HepG2 (cell line): Measurements from ENCODE around the gene PARVB. TPM values are rescaled to one million over a fixed set of nuclear protein-coding genes. Genes with fewer than 3 reads are reported as not detected.

Experiments
- ATAC-seq: fragments of 200-7000 bp; cut with Tn5 transposase; 3 replicates; pipeline ENCODE4 v1.9.1; 2020; ENCODE audit warnings: mild to moderate bottlenecking, moderate library complexity
- BruUV-seq: library from RNA; stranded (reverse); fragments of 400-500 nt; replicated peaks from 2 replicates; lab custom pipeline; 2021; lab: Mats Ljungman, UMichigan
- CTCF ChIA-PET: fragments of 300-600 bp; formaldehyde crosslinking; extraction: SDS; loops from one replicate; lab custom pipeline; 2021; ENCODE audit warnings: low total read pairs, inconsistent platforms, low intra/inter-chr PET ratio; lab: Yijun Ruan, JAX
- POLR2A ChIA-PET: fragments of 350-600 bp; sonication (Branson Sonifier 250); formaldehyde crosslinking; loops from one replicate; lab custom pipeline; 2020; ENCODE audit warnings: antibody characterized with exemption, inconsistent platforms; lab: Yijun Ruan, JAX
- DNase-seq: peaks from one replicate; pipeline ENCODE4 v3.0.0-alpha.2; 2015; ENCODE audit warnings: low spot score
- FAIRE-seq: peaks from 3 replicates; lab custom pipeline; 2011; peaks lifted over from hg19 to GRCh38; lab: Jason Lieb, UNC
- H2AFZ ChIP-seq: one replicate; pipeline ENCODE4 v1.6.1; 2011; ENCODE audit warnings: low read length, inconsistent platforms
- H3K27ac ChIP-seq: fragments of 300-600 bp; 3 replicates; pipeline ENCODE4 v1.8.0; 2011; ENCODE audit warnings: mixed run types, mild to moderate bottlenecking, mixed read lengths, low read length, inconsistent platforms; ENCODE audit not compliant: insufficient read depth; ENCODE audit errors: extremely low read length
- H3K27me3 ChIP-seq, 2 experiments: fragments of 200-600 bp in 1 of 2; 2 replicates in 1 of 2; 3 replicates in 1 of 2; pipeline versions ENCODE4 v1.6.0 to v1.8.0; 2011; ENCODE audit warnings: low read length in 2 of 2, mild to moderate bottlenecking in 2 of 2, moderate library complexity in 2 of 2, inconsistent platforms in 1 of 2; ENCODE audit not compliant: insufficient read depth in 2 of 2, control insufficient read depth in 1 of 2
- H3K36me3 ChIP-seq, 2 experiments: fragments of 200-600 bp in 1 of 2; replicated peaks in 1 of 2; 2 replicates in 1 of 2; 3 replicates in 1 of 2; pipeline versions ENCODE4 v1.5.1 to v1.8.0; 2011; ENCODE audit warnings: low read length in 2 of 2, inconsistent platforms in 1 of 2; ENCODE audit not compliant: insufficient read depth in 2 of 2, control insufficient read depth in 1 of 2
- H3K4me1 ChIP-seq: 2 replicates; pipeline ENCODE4 v1.5.1; 2012; ENCODE audit warnings: low read length, inconsistent platforms; ENCODE audit not compliant: insufficient read depth
- H3K4me2 ChIP-seq: 2 replicates; pipeline ENCODE4 v1.6.0; 2011; ENCODE audit warnings: low read depth, low read length, inconsistent platforms
- H3K4me3 ChIP-seq, 3 experiments: fragments of 200-600 bp in 1 of 3; sonication (generic), shearing (Covaris generic) in 1 of 3; replicated peaks in 1 of 3; 2 replicates each; pipeline ENCODE4 v1.5.1; 2011 to 2016; ENCODE audit warnings: low read length in 3 of 3, inconsistent platforms in 2 of 3, low read depth in 2 of 3, mild to moderate bottlenecking in 2 of 3, control low read depth in 1 of 3, mixed read lengths in 1 of 3; ENCODE audit not compliant: insufficient read depth in 1 of 3
- H3K79me2 ChIP-seq: one replicate; pipeline ENCODE4 v1.6.1; 2011; ENCODE audit warnings: low read length, inconsistent platforms; ENCODE audit not compliant: insufficient read depth
- H3K9ac ChIP-seq: 2 replicates; pipeline ENCODE4 v1.6.0; 2011; ENCODE audit warnings: mild to moderate bottlenecking, low read depth, low read length, inconsistent platforms; ENCODE audit not compliant: insufficient read depth
- H3K9me3 ChIP-seq: 2 replicates; pipeline ENCODE4 v1.5.1; 2012; ENCODE audit warnings: mild to moderate bottlenecking, low read length
- H4K20me1 ChIP-seq: 2 replicates; pipeline ENCODE4 v1.6.0; 2011; ENCODE audit warnings: inconsistent platforms, mild to moderate bottlenecking, low read length, moderate library complexity; ENCODE audit not compliant: insufficient read depth
- KDM1A ChIP-seq: IDR thresholded peaks from 2 replicates; pipeline ENCODE4 v1.6.1; 2016; ENCODE audit warnings: missing compliant biosample characterization
- KDM5B ChIP-seq: sonication (generic); formaldehyde crosslinking; IDR thresholded peaks from 2 replicates; pipeline ENCODE4 v1.4.0; 2020; ENCODE audit warnings: missing genetic modification reagents, mild to moderate bottlenecking, borderline replicate concordance
- NONO ChIP-seq, 2 experiments: fragments of 450-650 bp in 1 of 2; sonication (generic) in 1 of 2; formaldehyde crosslinking in 1 of 2; IDR thresholded peaks in 1 of 2; conservative IDR thresholded peaks in 1 of 2; 2 replicates each; pipeline versions ENCODE4 v1.6.1 to v1.8.0; 2017 to 2022; ENCODE audit warnings: mild to moderate bottlenecking in 1 of 2, missing genetic modification reagents in 1 of 2, moderate library complexity in 1 of 2
- NR2F1 ChIP-seq, 2 experiments: fragments of 450-650 bp in 1 of 2; formaldehyde crosslinking in 1 of 2; IDR thresholded peaks; 2 replicates each; pipeline versions ENCODE4 v1.5.0 to v1.6.1; 2016 to 2020; ENCODE audit warnings: mild to moderate bottlenecking in 1 of 2, missing compliant biosample characterization in 1 of 2, missing genetic modification reagents in 1 of 2, moderate library complexity in 1 of 2
- TP53 ChIP-seq: sonication (generic); formaldehyde crosslinking; conservative IDR thresholded peaks from 2 replicates; pipeline ENCODE4 v1.4.0; 2020; ENCODE audit warnings: missing genetic modification reagents
- ZNF263 ChIP-seq: sonication (generic); formaldehyde crosslinking; IDR thresholded peaks from 2 replicates; pipeline ENCODE4 v1.4.0; 2020; ENCODE audit warnings: missing genetic modification reagents
- ZNF780A ChIP-seq: sonication (generic); formaldehyde crosslinking; IDR thresholded peaks from 2 replicates; pipeline ENCODE4 v1.8.0; 2022; ENCODE audit warnings: mild to moderate bottlenecking, missing genetic modification reagents, moderate library complexity
- WGBS: methylation state at CpG from one replicate; pipeline ENCODE4 v1.1.6; 2017; ENCODE audit warnings: low lambda C conversion rate; 5-methylcytosine and 5-hydroxymethylcytosine counted together
- in situ Hi-C: cut with HindIII; loops from 2 replicates; pipeline ENCODE4 v1.10.0; 2017; ENCODE audit warnings: low pct_unique_long_range_greater_than_20kb; ENCODE audit not compliant: extremely low pct_ligation_motif_present
- intact Hi-C: fragments of 100-400 bp; cut with micrococcal nuclease; formaldehyde crosslinking; loops from one replicate; pipeline ENCODE4 v1.10.0; 2022; ENCODE audit not compliant: unreplicated experiment
- polyA plus RNA-seq, 8 experiments: library from polyadenylated mRNA; depleted of rRNA in 3 of 8; stranded (reverse) in 7 of 8; unstranded in 1 of 8; fragments of >200 nt; fragmentation: Illumina TruSeq in 4 of 8; extraction: Trizol in 4 of 8; gene quantifications; 2 replicates each; pipeline versions ENCODE4 v1.2.1 to v1.2.3, GENCODE V29; 2011 to 2016; ENCODE audit warnings: low read depth in 4 of 8, missing spikeins in 1 of 8, mixed read lengths in 1 of 8; ENCODE audit not compliant: insufficient read depth in 1 of 8
- total RNA-seq, 5 experiments: library from RNA; depleted of rRNA; stranded (reverse); fragments of >200 nt; fragmentation: Illumina TruSeq; extraction: Trizol; gene quantifications; 2 replicates each; pipeline ENCODE4 v1.2.3, GENCODE V29; 2016; ENCODE audit warnings: low read depth in 1 of 5
- TF ChIP-seq, protein P1 (sequence below): sonication (generic); formaldehyde crosslinking; IDR thresholded peaks from 2 replicates; pipeline ENCODE4 v1.4.0; 2020; ENCODE audit warnings: missing genetic modification reagents, borderline replicate concordance

Gene PARVB
- total and polyA plus RNA-seq, 2 of the 13 experiments (the other 11 are each of a cell fraction or from before 2014, with no cell fraction given), result 0.11 to 0.15 TPM

DNA sequence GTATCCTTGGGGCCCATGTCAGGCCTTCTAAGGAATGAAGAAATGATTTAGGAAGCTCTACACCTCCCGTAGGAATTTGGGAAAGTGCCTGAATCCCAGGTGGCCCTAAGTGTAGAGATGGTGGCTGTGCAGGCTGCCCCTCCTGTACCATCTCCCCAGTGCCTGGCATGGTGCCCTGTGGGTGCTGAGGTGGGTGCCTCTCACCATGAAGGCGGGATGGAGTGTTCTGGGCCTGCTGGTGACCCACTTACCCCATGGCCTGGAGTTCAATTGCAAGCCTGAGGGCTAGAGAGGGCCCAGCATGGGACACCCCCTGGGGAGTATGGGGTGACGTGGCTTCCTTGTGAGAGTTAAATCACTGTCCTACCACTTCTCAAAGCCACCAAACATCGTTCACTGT is 49.1 kb upstream of the PARVB start (continued):
- TF ChIP-seq, protein P1, sequence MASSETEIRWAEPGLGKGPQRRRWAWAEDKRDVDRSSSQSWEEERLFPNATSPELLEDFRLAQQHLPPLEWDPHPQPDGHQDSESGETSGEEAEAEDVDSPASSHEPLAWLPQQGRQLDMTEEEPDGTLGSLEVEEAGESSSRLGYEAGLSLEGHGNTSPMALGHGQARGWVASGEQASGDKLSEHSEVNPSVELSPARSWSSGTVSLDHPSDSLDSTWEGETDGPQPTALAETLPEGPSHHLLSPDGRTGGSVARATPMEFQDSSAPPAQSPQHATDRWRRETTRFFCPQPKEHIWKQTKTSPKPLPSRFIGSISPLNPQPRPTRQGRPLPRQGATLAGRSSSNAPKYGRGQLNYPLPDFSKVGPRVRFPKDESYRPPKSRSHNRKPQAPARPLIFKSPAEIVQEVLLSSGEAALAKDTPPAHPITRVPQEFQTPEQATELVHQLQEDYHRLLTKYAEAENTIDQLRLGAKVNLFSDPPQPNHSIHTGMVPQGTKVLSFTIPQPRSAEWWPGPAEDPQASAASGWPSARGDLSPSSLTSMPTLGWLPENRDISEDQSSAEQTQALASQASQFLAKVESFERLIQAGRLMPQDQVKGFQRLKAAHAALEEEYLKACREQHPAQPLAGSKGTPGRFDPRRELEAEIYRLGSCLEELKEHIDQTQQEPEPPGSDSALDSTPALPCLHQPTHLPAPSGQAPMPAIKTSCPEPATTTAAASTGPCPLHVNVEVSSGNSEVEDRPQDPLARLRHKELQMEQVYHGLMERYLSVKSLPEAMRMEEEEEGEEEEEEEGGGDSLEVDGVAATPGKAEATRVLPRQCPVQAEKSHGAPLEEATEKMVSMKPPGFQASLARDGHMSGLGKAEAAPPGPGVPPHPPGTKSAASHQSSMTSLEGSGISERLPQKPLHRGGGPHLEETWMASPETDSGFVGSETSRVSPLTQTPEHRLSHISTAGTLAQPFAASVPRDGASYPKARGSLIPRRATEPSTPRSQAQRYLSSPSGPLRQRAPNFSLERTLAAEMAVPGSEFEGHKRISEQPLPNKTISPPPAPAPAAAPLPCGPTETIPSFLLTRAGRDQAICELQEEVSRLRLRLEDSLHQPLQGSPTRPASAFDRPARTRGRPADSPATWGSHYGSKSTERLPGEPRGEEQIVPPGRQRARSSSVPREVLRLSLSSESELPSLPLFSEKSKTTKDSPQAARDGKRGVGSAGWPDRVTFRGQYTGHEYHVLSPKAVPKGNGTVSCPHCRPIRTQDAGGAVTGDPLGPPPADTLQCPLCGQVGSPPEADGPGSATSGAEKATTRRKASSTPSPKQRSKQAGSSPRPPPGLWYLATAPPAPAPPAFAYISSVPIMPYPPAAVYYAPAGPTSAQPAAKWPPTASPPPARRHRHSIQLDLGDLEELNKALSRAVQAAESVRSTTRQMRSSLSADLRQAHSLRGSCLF (CRISPR knock-in tag), result no peak

DNA sequence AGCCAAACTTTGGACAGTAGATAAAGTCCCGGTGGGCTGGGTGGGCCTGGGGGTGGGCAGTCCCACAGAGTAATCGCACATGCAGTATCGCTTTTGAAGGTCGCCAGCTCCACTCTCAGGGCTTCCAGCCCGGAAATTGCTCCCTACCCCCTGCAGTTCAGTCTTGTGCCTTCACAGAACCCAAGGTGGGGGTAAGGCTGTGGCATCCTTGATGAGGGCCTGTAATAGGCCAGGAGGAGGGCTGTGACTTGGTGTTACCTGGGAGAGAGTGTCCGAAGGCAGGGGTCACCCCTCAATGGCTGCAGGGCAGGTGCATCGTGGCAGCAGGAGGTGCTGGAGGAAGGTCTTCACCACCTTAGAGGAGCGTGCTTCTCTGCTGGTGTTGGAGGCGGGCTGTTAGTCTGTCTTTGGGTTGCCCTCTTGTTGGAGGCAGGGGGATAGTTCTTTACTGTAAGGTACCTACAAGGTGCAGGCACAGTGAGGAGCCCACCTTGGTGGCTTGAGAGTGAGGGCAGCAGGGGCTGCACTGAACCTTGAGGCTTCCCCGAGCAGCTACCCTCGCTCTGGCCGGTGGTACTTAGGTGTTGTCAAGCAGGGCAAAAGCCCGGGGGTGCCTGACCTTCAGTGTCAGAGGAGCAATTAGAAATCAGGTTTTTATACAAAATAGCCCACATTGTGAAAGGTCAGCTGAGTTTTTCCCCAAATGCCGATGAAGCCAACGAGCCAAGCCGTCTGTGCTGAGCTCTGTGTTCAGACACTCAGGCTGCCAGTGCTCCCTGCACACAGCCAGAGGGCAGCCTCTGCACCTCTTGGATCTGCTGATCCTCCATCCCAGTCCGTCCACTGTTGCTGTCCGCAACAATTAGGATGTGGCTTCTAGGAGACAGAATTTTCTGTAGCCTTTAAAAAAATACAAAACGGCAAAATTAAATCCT is 47.0 kb upstream of the PARVB start:
- TF ChIP-seq KDM5B (no peak), TP53 (CRISPR knock-in tag) (no peak), ZNF263 (CRISPR knock-in tag) (no peak), ZNF780A (CRISPR knock-in tag) (no peak), NR2F1 (CRISPR knock-in tag; IDR thresholded peaks at IDR 0.05) (no peak), NONO (IDR thresholded peaks at IDR 0.05) (no peak), NONO (CRISPR knock-in tag; conservative IDR thresholded peaks at IDR 0.05) (no peak), KDM1A (no peak)
- TF ChIP-seq, all 625 proteins: peak for 0
- 96% methylated on average over 16 of the region's 19 CpGs for WGBS
- no peak overlapping the region for H3K4me2 ChIP-seq
- no peak for DNase-seq
- H3K4me1 ChIP-seq, result no peaks in the 10 kb centered on the region
- no peak for FAIRE-seq
- no peaks in the 10 kb centered on the region for H3K27me3 ChIP-seq
- H4K20me1 ChIP-seq, result no peaks in the 10 kb centered on the region
- no peak for ATAC-seq
- peaks cover 27 to 82% of the 10 kb centered on the region in 2 experiments for H3K36me3 ChIP-seq
- ChIA-PET CTCF (no interaction called here), POLR2A (no interaction called here)
- in situ Hi-C loops (no loop called here), intact Hi-C loops (no loop called here)
- no peaks in the 10 kb centered on the region for H3K9me3 ChIP-seq
- no TSS peak for BruUV-seq
- H3K9ac ChIP-seq, result no peak overlapping the region
- H3K27ac ChIP-seq, result no peak overlapping the region
- no peak overlapping the region for H2AFZ ChIP-seq
- H3K4me3 ChIP-seq, result no peak overlapping the region
- no peaks in the 10 kb centered on the region for H3K79me2 ChIP-seq
